NCI-H748 treated with DMSO at 0.1 percent for 48 hours (cell line): ENCODE data around the gene RAB29.

ENCODE experiments used
- DNase-seq: peaks from one replicate; lab custom pipeline; 2025; lab: John Stamatoyannopoulos, UW

RAB29 gene

DNA sequence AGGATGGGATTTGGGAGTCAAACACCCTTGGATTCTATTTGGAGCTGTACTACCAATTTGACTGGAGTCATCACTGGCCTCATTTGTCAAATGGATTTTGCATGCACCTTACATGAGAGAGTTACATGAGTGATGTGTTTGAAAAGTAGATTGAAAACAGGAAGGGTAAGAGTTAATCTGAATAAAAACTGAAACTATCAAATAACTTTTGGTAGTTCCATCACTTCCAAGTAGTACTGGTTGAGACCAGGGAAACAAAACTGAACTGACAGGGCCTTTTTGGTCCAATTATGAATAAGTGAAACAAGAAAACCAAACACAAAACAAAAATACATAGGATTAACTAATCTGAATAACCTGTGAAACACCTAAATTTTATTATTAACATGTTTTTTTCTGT, 55.5 kb downstream of the RAB29 start:
- no peak for DNase-seq

DNA sequence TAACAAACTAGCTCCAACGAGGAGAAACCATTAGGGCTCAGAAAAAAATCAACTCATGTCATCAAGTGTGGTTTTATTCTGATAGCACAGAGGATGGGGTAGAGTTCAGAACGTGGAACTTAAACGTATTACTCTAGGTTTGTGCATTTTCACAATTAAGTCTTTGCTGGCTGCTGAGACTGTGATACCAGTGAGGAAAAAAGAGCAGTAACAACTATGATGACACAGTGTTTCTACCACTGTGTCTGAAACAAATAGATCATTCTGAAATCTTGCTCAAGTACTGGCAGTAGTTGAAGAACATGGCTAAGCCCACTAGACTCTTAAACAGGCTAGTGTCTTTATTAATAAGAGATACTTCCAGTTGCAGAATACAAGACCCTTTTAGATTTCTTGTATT, 56.3 kb downstream of the RAB29 start:
- no peak for DNase-seq
